K562 (cell line): Measurements from ENCODE around the gene BBLN. TPM values are rescaled to one million over a fixed set of nuclear protein-coding genes. Genes with fewer than 3 reads are reported as not detected.

Experiments
- ATF6 ChIP-seq: sonication (generic); formaldehyde crosslinking; IDR thresholded peaks from 2 replicates; pipeline ENCODE4 v1.4.0; 2020; ENCODE audit warnings: mild to moderate bottlenecking, missing genetic modification reagents
- BACH1 ChIP-seq: fragments of 200-800 bp; sonication (Bioruptor generic); IDR thresholded peaks from 2 replicates; pipeline ENCODE4 v1.6.1; 2016; ENCODE audit warnings: missing genetic modification characterization, missing compliant biosample characterization
- BHLHE40 ChIP-seq: IDR thresholded peaks from 2 replicates; pipeline ENCODE4 v1.6.1; 2011; ENCODE audit warnings: low read length, improper control_type of control experiment
- CHD7 ChIP-seq: fragments of 200-600 bp; sonication (generic); IDR thresholded peaks from one replicate; pipeline ENCODE4 v1.6.1; 2012; ENCODE audit warnings: mild to moderate bottlenecking, low read depth, low read length, inconsistent platforms
- ILK ChIP-seq: fragments of 450-650 bp; IDR thresholded peaks from 2 replicates; pipeline ENCODE4 v1.6.1; 2016; ENCODE audit warnings: missing genetic modification characterization, low read depth, mild to moderate bottlenecking, missing compliant biosample characterization, moderate library complexity, borderline replicate concordance
- NFYB ChIP-seq: IDR thresholded peaks from 2 replicates; pipeline ENCODE4 v1.6.1; 2011; ENCODE audit warnings: mild to moderate bottlenecking, moderate library complexity; ENCODE audit not compliant: insufficient read length; ENCODE audit errors: extremely low read depth
- PATZ1 ChIP-seq: fragments of 250-450 bp; sonication (Bioruptor Pico); IDR thresholded peaks from 2 replicates; pipeline ENCODE4 v1.5.0; 2020; ENCODE audit warnings: mild to moderate bottlenecking, borderline replicate concordance
- RBFOX2 ChIP-seq: fragments of 200-400 bp; formaldehyde crosslinking; IDR thresholded peaks from 2 replicates; pipeline ENCODE4 v1.6.1; 2017; ENCODE audit warnings: low read depth, mild to moderate bottlenecking, low read length, moderate library complexity
- SP1 ChIP-seq: sonication (generic); formaldehyde crosslinking; IDR thresholded peaks from 2 replicates; pipeline ENCODE4 v1.8.1; 2022; ENCODE audit warnings: mild to moderate bottlenecking, missing genetic modification reagents
- ZNF232 ChIP-seq: sonication (generic); formaldehyde crosslinking; IDR thresholded peaks from 2 replicates; pipeline ENCODE4 v1.8.0; 2022; ENCODE audit warnings: mild to moderate bottlenecking, missing genetic modification reagents
- ZNF830 ChIP-seq: fragments of 250-450 bp; sonication (Bioruptor Pico); IDR thresholded peaks from 2 replicates; pipeline ENCODE4 v1.5.0; 2021; ENCODE audit warnings: mild to moderate bottlenecking
- polyA plus RNA-seq, 8 experiments: library from polyadenylated mRNA; depleted of rRNA in 4 of 8; stranded (reverse) in 5 of 8; unstranded in 3 of 8; fragments of >200 nt; fragmentation: Nextera tagmentation in 2 of 8; fragmentation: Illumina TruSeq in 1 of 8; extraction: Ambion mirVana in 2 of 8; extraction: Trizol in 1 of 8; gene quantifications; 2 replicates each; pipeline versions ENCODE4 v1.2.1 to v1.2.3, GENCODE V29; 2011 to 2014; ENCODE audit warnings: inconsistent platforms in 1 of 8, missing spikeins in 1 of 8
- total RNA-seq, 7 experiments: library from RNA; depleted of rRNA in 6 of 7; stranded (reverse); fragments of >200 nt in 6 of 7; fragmentation: Illumina TruSeq in 2 of 7; extraction: Trizol in 2 of 7; gene quantifications; 2 replicates each; pipeline versions ENCODE4 v1.2.1 to v1.2.3, GENCODE V29; 2011 to 2021; ENCODE audit warnings: low replicate concordance in 1 of 7

The BBLN gene
- total and polyA plus RNA-seq, 9 of the 15 experiments (the other 6 are each of a cell fraction or from before 2014, with no cell fraction given), result 4.2 to 331 (median 87.1) TPM

GRCh38 chr9:128192601-128193371 is 32.7 kb downstream of the BBLN start (continued):
- TF ChIP-seq CHD7, result no peak
- TF ChIP-seq SP1, result no peak
- TF ChIP-seq ILK (tag), result no peak
- TF ChIP-seq ATF6, result no peak
- no peak for TF ChIP-seq PATZ1 (CRISPR knock-in tag)
- no peak for TF ChIP-seq NFYB
- no peak for TF ChIP-seq ZNF232 (CRISPR knock-in tag)
- TF ChIP-seq BACH1, result no peak
- peak; percentile 75 for TF ChIP-seq RBFOX2
- 0 out of 2 replicates have a peak, but pooled peaks have one; percentile 24 for TF ChIP-seq ZNF830 (CRISPR knock-in tag)
- TF ChIP-seq BHLHE40, result peak; percentile 93
